Mononuclear cell (primary cell): ENCODE measurements around the gene PTCD3. TPM values are rescaled to one million over a fixed set of nuclear protein-coding genes. Genes with fewer than 3 reads are reported as not detected.

Experiments used
- H3K27me3 ChIP-seq: 2 replicates; pipeline ENCODE4 v1.6.0; 2011; ENCODE audit warnings: low read length, control low read depth; ENCODE audit not compliant: insufficient read depth
- H3K4me1 ChIP-seq: 2 replicates; pipeline ENCODE4 v1.5.1; 2011; ENCODE audit warnings: mild to moderate bottlenecking, low read length, control low read depth; ENCODE audit not compliant: insufficient read depth
- H3K4me3 ChIP-seq: 2 replicates; pipeline ENCODE4 v1.5.1; 2011; ENCODE audit warnings: mild to moderate bottlenecking, low read length, moderate library complexity
- H3K9me3 ChIP-seq: 2 replicates; pipeline ENCODE4 v1.5.1; 2011; ENCODE audit warnings: low read depth, mild to moderate bottlenecking, control low read depth, low read length
- total RNA-seq: library from RNA; depleted of rRNA; stranded (reverse); fragments of >200 nt; gene quantifications from one replicate; pipeline ENCODE4 v1.2.3, GENCODE V29; 2012

The PTCD3 gene
- total RNA-seq: 167 TPM

GRCh38 chr2:86105969-86106945, at the start of gene PTCD3:
Gene PTCD3, plus strand, starts transcription at chr2:86106235. Its CDS starts 13 bp downstream, at chr2:86106248.
- Histone ChIP-seq H3K9me3 (no peaks in the 10 kb centered on the region), H3K4me1 (peaks cover 26% of the 10 kb centered on the region), H3K27me3 (no peaks in the 10 kb centered on the region), H3K4me3 (peak within 1 kb of the TSS; percentile 74)

GRCh38 chr2:86056590-86057331, 49.3 kb upstream of the PTCD3 start:
- Histone ChIP-seq H3K4me3 (no peak overlapping the region), H3K4me1 (no peaks in the 10 kb centered on the region), H3K9me3 (no peaks in the 10 kb centered on the region), H3K27me3 (no peaks in the 10 kb centered on the region)

- Histone ChIP-seq H3K27me3 (no peaks in the 10 kb centered on the region), H3K4me1 (no peaks in the 10 kb centered on the region), H3K9me3 (no peaks in the 10 kb centered on the region), H3K4me3 (no peak overlapping the region)
These were observed 44.0 kb upstream of the PTCD3 start for GRCh38 chr2:86062043-86062442.

GRCh38 chr2:86064006-86064405, 42.0 kb upstream of the PTCD3 start:
- Histone ChIP-seq H3K27me3 (no peaks in the 10 kb centered on the region), H3K4me3 (no peak overlapping the region), H3K9me3 (no peaks in the 10 kb centered on the region), H3K4me1 (peaks cover 9% of the 10 kb centered on the region)

GRCh38 chr2:86065512-86065911, 40.5 kb upstream of the PTCD3 start:
- H3K4me3 ChIP-seq: no peak overlapping the region
- peaks cover 9% of the 10 kb centered on the region for H3K4me1 ChIP-seq
- no peaks in the 10 kb centered on the region for H3K9me3 ChIP-seq
- H3K27me3 ChIP-seq: no peaks in the 10 kb centered on the region

GRCh38 chr2:86066007-86066578, 39.9 kb upstream of the PTCD3 start:
- Histone ChIP-seq H3K4me3 (no peak overlapping the region), H3K9me3 (no peaks in the 10 kb centered on the region), H3K4me1 (peaks cover 9% of the 10 kb centered on the region), H3K27me3 (no peaks in the 10 kb centered on the region)

GRCh38 chr2:86066915-86067314, 39.1 kb upstream of the PTCD3 start:
- peaks cover 10% of the 10 kb centered on the region for H3K4me1 ChIP-seq
- H3K27me3 ChIP-seq: no peaks in the 10 kb centered on the region
- H3K9me3 ChIP-seq: no peaks in the 10 kb centered on the region
- no peak overlapping the region for H3K4me3 ChIP-seq

- Histone ChIP-seq H3K9me3 (no peaks in the 10 kb centered on the region), H3K4me3 (no peak overlapping the region), H3K4me1 (peaks cover 23% of the 10 kb centered on the region), H3K27me3 (no peaks in the 10 kb centered on the region)
These were observed 37.9 kb upstream of the PTCD3 start for GRCh38 chr2:86068136-86068588.

- no peaks in the 10 kb centered on the region for H3K9me3 ChIP-seq
- no peaks in the 10 kb centered on the region for H3K27me3 ChIP-seq
- H3K4me1 ChIP-seq: peaks cover 23% of the 10 kb centered on the region
- H3K4me3 ChIP-seq: no peak overlapping the region
These were observed 37.4 kb upstream of the PTCD3 start for GRCh38 chr2:86068648-86069047.

GRCh38 chr2:86069091-86069685, 36.8 kb upstream of the PTCD3 start:
- Histone ChIP-seq H3K4me3 (no peak overlapping the region), H3K9me3 (no peaks in the 10 kb centered on the region), H3K4me1 (peaks cover 23% of the 10 kb centered on the region), H3K27me3 (no peaks in the 10 kb centered on the region)

- Histone ChIP-seq H3K9me3 (no peaks in the 10 kb centered on the region), H3K4me1 (peaks cover 23% of the 10 kb centered on the region), H3K4me3 (no peak overlapping the region), H3K27me3 (no peaks in the 10 kb centered on the region)
These were observed 36.2 kb upstream of the PTCD3 start for GRCh38 chr2:86069783-86070339.

- Histone ChIP-seq H3K4me3 (no peak overlapping the region), H3K4me1 (peaks cover 23% of the 10 kb centered on the region), H3K27me3 (no peaks in the 10 kb centered on the region), H3K9me3 (no peaks in the 10 kb centered on the region)
These were observed 35.2 kb upstream of the PTCD3 start for GRCh38 chr2:86070868-86071267.

- H3K9me3 ChIP-seq: no peaks in the 10 kb centered on the region
- H3K27me3 ChIP-seq: no peaks in the 10 kb centered on the region
- no peak overlapping the region for H3K4me3 ChIP-seq
- H3K4me1 ChIP-seq: peaks cover 23% of the 10 kb centered on the region
These were observed 33.7 kb upstream of the PTCD3 start for GRCh38 chr2:86072271-86072858.

- H3K9me3 ChIP-seq: no peaks in the 10 kb centered on the region
- H3K4me3 ChIP-seq: no peak overlapping the region
- no peaks in the 10 kb centered on the region for H3K27me3 ChIP-seq
- peaks cover 20% of the 10 kb centered on the region for H3K4me1 ChIP-seq
These were observed 32.8 kb upstream of the PTCD3 start for GRCh38 chr2:86073225-86073624.
